Aorta (tissue), 4 donors: Measurements from ENCODE around the gene CHODL. TPM values are rescaled to one million over a fixed set of nuclear protein-coding genes. Genes with fewer than 3 reads are reported as not detected.

Experiments used
- polyA plus RNA-seq, 2 donors: library from polyadenylated mRNA; stranded (reverse); fragments of 200-250 nt; gene quantifications; one replicate each; pipeline ENCODE4 v1.2.3, GENCODE V29; 2013
- total RNA-seq, 2 donors: library from RNA; stranded (reverse); fragmentation: NEBNext Ultra II Directional; extraction: Animal tissue kit (Norgen Biotek cat#: 25700); gene quantifications; one replicate each; pipeline ENCODE4 v1.2.1, GENCODE V29; 2021
- donor health status: healthy with polysubstance abuse.
- donor health status: Bipolar disorder and iron deficiency.
- donor health status: DM: no; HTN: no; CAD: no.
- donor health status: DM: yes; HTN: yes; CAD: no.

CHODL gene
- total and polyA plus RNA-seq, 4 donors = 1.2 to 2.9 (median 2.3) TPM; not detected in 1

Other genes starting within 250 kb of the CHODL start
- not detected for gene TMPRSS15, start 159.0 kb downstream of the CHODL start, total RNA-seq
- 1 to 10 TPM in 1 of 2 donors, not detected in 1; 3.9 TPM for gene TMPRSS15, start 159.0 kb downstream of the CHODL start, polyA plus RNA-seq